Mesenchymal stem cell (in vitro differentiated cells and primary cell): ENCODE data around the gene CYS1.

Source experiments
- DNase-seq: peaks from one replicate; pipeline ENCODE4 v3.0.0-alpha.2; 2013
- H2AFZ ChIP-seq: one replicate; pipeline ENCODE4 v1.6.1; 2013; ENCODE audit warnings: low read depth, mild to moderate bottlenecking, control low read depth, inconsistent platforms, low read length, moderate library complexity
- H2AK5ac ChIP-seq: 2 replicates; pipeline ENCODE4 v1.6.1; 2013; ENCODE audit warnings: low read length, moderate library complexity, mild to moderate bottlenecking, inconsistent platforms; ENCODE audit not compliant: severe bottlenecking
- H2BK120ac ChIP-seq: one replicate; pipeline ENCODE4 v1.6.1; 2013; ENCODE audit warnings: low read depth, mild to moderate bottlenecking, inconsistent platforms, low read length, moderate library complexity
- H2BK12ac ChIP-seq, 2 experiments: one replicate each; pipeline ENCODE4 v1.6.1; 2013; ENCODE audit warnings: inconsistent platforms in 2 of 2, low read length in 2 of 2, mild to moderate bottlenecking in 2 of 2, moderate library complexity in 2 of 2, control low read depth in 1 of 2
- H2BK15ac ChIP-seq: one replicate; pipeline ENCODE4 v1.6.1; 2013; ENCODE audit warnings: mild to moderate bottlenecking, low read depth, inconsistent platforms; ENCODE audit not compliant: poor library complexity, severe bottlenecking
- H2BK5ac ChIP-seq: 2 replicates; pipeline ENCODE4 v1.6.1; 2013; ENCODE audit warnings: low read depth, mild to moderate bottlenecking, low read length, control low read depth, inconsistent platforms; ENCODE audit not compliant: poor library complexity, severe bottlenecking
- H3K14ac ChIP-seq, 2 experiments: one replicate each; pipeline ENCODE4 v1.6.1; 2013; ENCODE audit warnings: inconsistent platforms in 2 of 2, low read length in 2 of 2, control low read depth in 1 of 2, mild to moderate bottlenecking in 1 of 2, moderate library complexity in 1 of 2
- H3K18ac ChIP-seq, 2 experiments: one replicate each; pipeline ENCODE4 v1.6.1; 2013; ENCODE audit warnings: inconsistent platforms in 2 of 2, low read length in 2 of 2, control low read depth in 1 of 2, low read depth in 1 of 2, mild to moderate bottlenecking in 1 of 2
- H3K23ac ChIP-seq, 2 experiments: one replicate each; pipeline ENCODE4 v1.6.1; 2013; ENCODE audit warnings: inconsistent platforms in 2 of 2, low read length in 2 of 2, mild to moderate bottlenecking in 2 of 2, moderate library complexity in 2 of 2, control low read depth in 1 of 2
- H3K27ac ChIP-seq: 2 replicates; pipeline ENCODE4 v1.5.1; 2013; ENCODE audit warnings: mild to moderate bottlenecking, moderate library complexity, low read length, control low read depth, inconsistent platforms; ENCODE audit not compliant: poor library complexity, severe bottlenecking
- H3K27me3 ChIP-seq, 2 experiments: 2 replicates each; pipeline versions ENCODE4 v1.6.1 to v1.7.0; 2013; ENCODE audit warnings: low read length in 2 of 2, mild to moderate bottlenecking in 2 of 2, moderate library complexity in 2 of 2, control low read depth in 1 of 2, inconsistent platforms in 1 of 2; ENCODE audit not compliant: control insufficient read depth in 1 of 2, insufficient read depth in 1 of 2
- H3K36me3 ChIP-seq, 2 experiments: 2 replicates each; pipeline versions ENCODE4 v1.6.1 to v1.7.0; 2013; ENCODE audit warnings: low read length in 2 of 2, control low read depth in 1 of 2, inconsistent platforms in 1 of 2, low read depth in 1 of 2, mild to moderate bottlenecking in 1 of 2; ENCODE audit not compliant: insufficient read depth in 2 of 2, control insufficient read depth in 1 of 2
- H3K4ac ChIP-seq, 2 experiments: one replicate each; pipeline ENCODE4 v1.6.1; 2013; ENCODE audit warnings: inconsistent platforms in 2 of 2, low read length in 2 of 2, mild to moderate bottlenecking in 2 of 2, moderate library complexity in 2 of 2, control low read depth in 1 of 2, low read depth in 1 of 2
- H3K4me1 ChIP-seq: 2 replicates; pipeline ENCODE4 v1.6.1; 2013; ENCODE audit warnings: low read depth, low read length, control low read depth; ENCODE audit not compliant: control insufficient read depth, insufficient read depth
- H3K4me2 ChIP-seq: 2 replicates; pipeline ENCODE4 v1.6.1; 2013; ENCODE audit warnings: low read length, mild to moderate bottlenecking, inconsistent platforms; ENCODE audit not compliant: poor library complexity, severe bottlenecking
- H3K4me3 ChIP-seq, 2 experiments: 2 replicates each; pipeline versions ENCODE4 v1.5.1 to v1.7.0; 2013; ENCODE audit warnings: low read length in 2 of 2, mild to moderate bottlenecking in 2 of 2, control low read depth in 1 of 2, low read depth in 1 of 2; ENCODE audit not compliant: insufficient read depth in 1 of 2
- H3K79me1 ChIP-seq: replicated peaks from 2 replicates; pipeline ENCODE4 v1.6.1; 2013; ENCODE audit warnings: mild to moderate bottlenecking, control low read depth, low read length, inconsistent platforms; ENCODE audit not compliant: poor library complexity, severe bottlenecking
- H3K9ac ChIP-seq: 2 replicates; pipeline ENCODE4 v1.7.0; 2013; ENCODE audit warnings: mild to moderate bottlenecking, low read length, moderate library complexity
- H3K9me3 ChIP-seq: 2 replicates; pipeline ENCODE4 v1.7.0; 2013; ENCODE audit warnings: mild to moderate bottlenecking, low read length; ENCODE audit not compliant: control insufficient read depth
- H4K8ac ChIP-seq: one replicate; pipeline ENCODE4 v1.6.1; 2013; ENCODE audit warnings: inconsistent platforms, mild to moderate bottlenecking, low read length, moderate library complexity
- H4K91ac ChIP-seq: one replicate; pipeline ENCODE4 v1.6.1; 2013; ENCODE audit warnings: mild to moderate bottlenecking, low read length, inconsistent platforms
- WGBS: methylation state at CpG from one replicate; pipeline ENCODE4 v1.1.7; 2013; ENCODE audit warnings: mixed read lengths; 5-methylcytosine and 5-hydroxymethylcytosine counted together

Gene CYS1

DNA sequence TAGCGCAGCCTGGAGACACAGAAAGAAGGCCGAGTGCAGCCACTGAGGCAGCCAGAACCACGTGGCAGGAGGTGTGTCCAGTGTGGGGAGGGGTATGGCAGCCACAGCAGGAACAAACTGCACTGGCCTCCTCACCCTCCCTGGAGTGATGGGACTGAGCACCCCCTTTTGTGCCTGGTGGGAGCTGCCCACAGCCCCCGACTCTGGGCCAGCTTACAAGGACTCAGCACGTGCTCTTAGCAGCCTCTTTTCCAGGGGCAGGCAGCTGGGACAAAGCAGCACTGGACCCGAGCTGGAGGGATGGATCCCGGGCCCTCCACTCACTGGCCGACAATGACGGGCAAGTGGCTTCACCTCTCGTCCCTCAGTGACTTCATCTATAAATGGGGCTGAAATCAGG is 42.1 kb downstream of the CYS1 start:
- no peak overlapping the region for H2BK15ac ChIP-seq
- no peaks in the 10 kb centered on the region for H3K79me1 ChIP-seq
- no peaks in the 10 kb centered on the region for H3K9me3 ChIP-seq
- H3K4me3 ChIP-seq: no peak overlapping the region
- DNase-seq: no peak
- H2AFZ ChIP-seq: no peak overlapping the region
- H3K18ac ChIP-seq: no peak overlapping the region
- peak overlapping the region; percentile 11 for H4K91ac ChIP-seq
- no peak overlapping the region for H2BK120ac ChIP-seq
- H3K36me3 ChIP-seq: no peaks in the 10 kb centered on the region
- H4K8ac ChIP-seq: no peak overlapping the region
- peaks cover 17% of the 10 kb centered on the region for H3K4me1 ChIP-seq
- H3K27me3 ChIP-seq: no peaks in the 10 kb centered on the region
- H3K4ac ChIP-seq: no peak overlapping the region
- WGBS: 85% methylated on average over 10 of the region's 10 CpGs
- H3K23ac ChIP-seq: no peak overlapping the region
- no peak overlapping the region for H3K4me2 ChIP-seq
- H2AK5ac ChIP-seq: no peak overlapping the region
- H3K14ac ChIP-seq: no peak overlapping the region
- no peak overlapping the region for H3K9ac ChIP-seq
- no peak overlapping the region for H3K27ac ChIP-seq
- no peak overlapping the region for H2BK5ac ChIP-seq
- no peak overlapping the region for H2BK12ac ChIP-seq

- H3K79me1 ChIP-seq: no peaks in the 10 kb centered on the region
- H2BK5ac ChIP-seq: no peak overlapping the region
- peak overlapping the region in 1 of 2 experiments; percentile 40 for H3K4ac ChIP-seq
- H2AK5ac ChIP-seq: peak overlapping the region; percentile 27
- H3K4me1 ChIP-seq: peaks cover 11% of the 10 kb centered on the region
- H2AFZ ChIP-seq: no peak overlapping the region
- H3K4me3 ChIP-seq: no peak overlapping the region
- peak overlapping the region in 1 of 2 experiments; percentile 69 for H3K14ac ChIP-seq
- H2BK15ac ChIP-seq: no peak overlapping the region
- H3K23ac ChIP-seq: peak overlapping the region in 1 of 2 experiments; percentile 28
- H2BK120ac ChIP-seq: no peak overlapping the region
- H3K27ac ChIP-seq: no peak overlapping the region
- no peaks in the 10 kb centered on the region for H3K27me3 ChIP-seq
- H2BK12ac ChIP-seq: peak overlapping the region in 1 of 2 experiments; percentile 27
- no peak overlapping the region for H4K91ac ChIP-seq
- peak overlapping the region; percentile 14 for H4K8ac ChIP-seq
- no peaks in the 10 kb centered on the region for H3K36me3 ChIP-seq
- 83% methylated on average over 14 of the region's 14 CpGs for WGBS
- peak overlapping the region; percentile 7 to 8 for H3K18ac ChIP-seq
- DNase-seq: peak; percentile 59
- H3K9ac ChIP-seq: peak overlapping the region; percentile 27
- H3K9me3 ChIP-seq: no peaks in the 10 kb centered on the region
- no peak overlapping the region for H3K4me2 ChIP-seq
These were observed 43.9 kb downstream of the CYS1 start for GRCh38 chr2:10036095-10036884.

- Histone ChIP-seq H2BK120ac (no peak overlapping the region), H2BK15ac (no peak overlapping the region), H3K4me2 (no peak overlapping the region), H3K27ac (no peak overlapping the region), H3K36me3 (no peaks in the 10 kb centered on the region), H4K8ac (peak overlapping the region; percentile 14), H4K91ac (no peak overlapping the region), H2AFZ (no peak overlapping the region), H2BK5ac (no peak overlapping the region), H3K27me3 (no peaks in the 10 kb centered on the region), H3K9me3 (no peaks in the 10 kb centered on the region), H3K9ac (no peak overlapping the region), H3K14ac (no peak overlapping the region), H3K4me3 (no peak overlapping the region), H3K79me1 (no peaks in the 10 kb centered on the region), H2AK5ac (no peak overlapping the region), H3K18ac (peak overlapping the region in 1 of 2 experiments; percentile 50), H3K23ac (no peak overlapping the region), H2BK12ac (no peak overlapping the region), H3K4me1 (peaks cover 11% of the 10 kb centered on the region), H3K4ac (no peak overlapping the region)
- 87% methylated on average over 5 of the region's 5 CpGs for WGBS
- no peak for DNase-seq
These were observed 44.6 kb downstream of the CYS1 start for GRCh38 chr2:10035633-10036032.

- Histone ChIP-seq H2AK5ac (no peak overlapping the region), H2AFZ (no peak overlapping the region), H2BK120ac (no peak overlapping the region), H3K4me2 (no peak overlapping the region), H3K23ac (no peak overlapping the region), H3K4me3 (no peak overlapping the region), H3K79me1 (no peaks in the 10 kb centered on the region), H3K27me3 (no peaks in the 10 kb centered on the region), H3K9me3 (no peaks in the 10 kb centered on the region), H3K4me1 (peaks cover 13% of the 10 kb centered on the region), H3K14ac (no peak overlapping the region), H4K91ac (no peak overlapping the region), H3K27ac (no peak overlapping the region), H2BK5ac (no peak overlapping the region), H4K8ac (no peak overlapping the region), H3K36me3 (no peaks in the 10 kb centered on the region), H2BK12ac (no peak overlapping the region), H2BK15ac (no peak overlapping the region), H3K18ac (no peak overlapping the region), H3K4ac (no peak overlapping the region), H3K9ac (no peak overlapping the region)
- no peak for DNase-seq
- 85% methylated on average over 3 of the region's 3 CpGs for WGBS
These were observed 45.2 kb downstream of the CYS1 start for GRCh38 chr2:10035053-10035422.
